ENCODE data around the gene ELOVL1. TPM values are rescaled to one million over a fixed set of nuclear protein-coding genes. Genes with fewer than 3 reads are reported as not detected.

The ELOVL1 gene
- 20.7 and 21.6 TPM in 2 replicates for total RNA-seq (2021)
- long read RNA-seq, transcript ELOVL1-201 (8 exons, 1,477 nt): major isoform, 11 of 23 reads
- long read RNA-seq, partial matches to known transcripts: 1 of 23 reads
- long read RNA-seq, other reads (novel, unspliced or antisense): 7 of 23 reads

GRCh38 chr1:43367904-43368645 is at the start of gene ELOVL1:
Gene ELOVL1, minus strand, starts transcription at chr1:43368011. Its CDS starts 2,402 bp downstream, at chr1:43365609.
- no peak within 1 kb of the TSS for H2BK12ac ChIP-seq (ENCODE audit: insufficient read length, low read depth, low read length)
- no peaks in the 10 kb centered on the region for H3K27me3 Mint-ChIP-seq (ENCODE audit: low read depth)
- no peak within 1 kb of the TSS for H3K4ac ChIP-seq (ENCODE audit: low read depth, low read length)
- peak within 1 kb of the TSS; percentile 44 to 96 (median 44) for H3K27ac Mint-ChIP-seq
- no peak within 1 kb of the TSS for H3K23ac ChIP-seq (ENCODE audit: insufficient read length, low read depth, low read length)
- H3T11ph ChIP-seq (ENCODE audit: low read length): no peak within 1 kb of the TSS
- H3K4me3 Mint-ChIP-seq: peak within 1 kb of the TSS; percentile 74 to 86
- H3K4me1 ChIP-seq (ENCODE audit: insufficient read depth, low read length): no peaks in the 10 kb centered on the region; the same call in 1 of the 2 replicates
- no peak within 1 kb of the TSS for H3K56ac ChIP-seq (ENCODE audit: insufficient read length, low read depth, low read length)
- no peak within 1 kb of the TSS for H2AK5ac ChIP-seq (ENCODE audit: insufficient read length, low read length)
- no peak within 1 kb of the TSS for H2BK5ac ChIP-seq (ENCODE audit: insufficient read length, low read length)
- no peak within 1 kb of the TSS for H4K8ac ChIP-seq (replicated peaks; ENCODE audit: insufficient read length, low read depth, low read length)
- H3K36me3 Mint-ChIP-seq (ENCODE audit: insufficient read depth in 1 of 3, low read depth in 3 of 3): peaks cover 15 to 22% (median 18%) of the 10 kb centered on the region in 3 experiments; a peak in 6 of 7 replicates
- H3K4me1 Mint-ChIP-seq: peaks cover 23 to 36% of the 10 kb centered on the region in 2 experiments
- peak within 1 kb of the TSS; percentile 78 for H3K4me2 ChIP-seq (ENCODE audit: insufficient read depth, insufficient read length, low read length)
- no peak within 1 kb of the TSS for H3K27ac ChIP-seq (ENCODE audit: insufficient read length, low read depth, low read length)
- no peaks in the 10 kb centered on the region for H3K27me3 ChIP-seq (ENCODE audit: insufficient read depth, low read length)
- no peak within 1 kb of the TSS for H2BK15ac ChIP-seq (ENCODE audit: low read depth, low read length)
- WGBS (ENCODE audit: extremely low coverage, insufficient read length, low lambda C conversion rate): no CpG with 5 or more reads among the region's 58 CpGs
- H2AFZ ChIP-seq (ENCODE audit: low read length): no peak within 1 kb of the TSS
- peak within 1 kb of the TSS; percentile 55 for H3K9ac ChIP-seq (ENCODE audit: extremely low read depth, insufficient read length, low read length)
- H3K79me2 ChIP-seq (ENCODE audit: insufficient read depth, low read length): no peaks in the 10 kb centered on the region; the same call in 1 of the 2 replicates
- H3K79me1 ChIP-seq (ENCODE audit: insufficient read depth, low read depth, low read length, poor library complexity, severe bottlenecking): no peaks in the 10 kb centered on the region
- DNase-seq: peak; percentile 93
- H3K9me3 ChIP-seq (ENCODE audit: control insufficient read depth, low read depth, low read length): no peaks in the 10 kb centered on the region
- H3K9me3 Mint-ChIP-seq: no peaks in the 10 kb centered on the region
- peak within 1 kb of the TSS; percentile 74 for H3K18ac ChIP-seq (ENCODE audit: insufficient read length, low read depth, low read length)
- H4K20me1 ChIP-seq (ENCODE audit: control insufficient read depth, insufficient read depth, insufficient read length): no peaks in the 10 kb centered on the region
- TF ChIP-seq, protein P1, sequence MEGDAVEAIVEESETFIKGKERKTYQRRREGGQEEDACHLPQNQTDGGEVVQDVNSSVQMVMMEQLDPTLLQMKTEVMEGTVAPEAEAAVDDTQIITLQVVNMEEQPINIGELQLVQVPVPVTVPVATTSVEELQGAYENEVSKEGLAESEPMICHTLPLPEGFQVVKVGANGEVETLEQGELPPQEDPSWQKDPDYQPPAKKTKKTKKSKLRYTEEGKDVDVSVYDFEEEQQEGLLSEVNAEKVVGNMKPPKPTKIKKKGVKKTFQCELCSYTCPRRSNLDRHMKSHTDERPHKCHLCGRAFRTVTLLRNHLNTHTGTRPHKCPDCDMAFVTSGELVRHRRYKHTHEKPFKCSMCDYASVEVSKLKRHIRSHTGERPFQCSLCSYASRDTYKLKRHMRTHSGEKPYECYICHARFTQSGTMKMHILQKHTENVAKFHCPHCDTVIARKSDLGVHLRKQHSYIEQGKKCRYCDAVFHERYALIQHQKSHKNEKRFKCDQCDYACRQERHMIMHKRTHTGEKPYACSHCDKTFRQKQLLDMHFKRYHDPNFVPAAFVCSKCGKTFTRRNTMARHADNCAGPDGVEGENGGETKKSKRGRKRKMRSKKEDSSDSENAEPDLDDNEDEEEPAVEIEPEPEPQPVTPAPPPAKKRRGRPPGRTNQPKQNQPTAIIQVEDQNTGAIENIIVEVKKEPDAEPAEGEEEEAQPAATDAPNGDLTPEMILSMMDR (conservative IDR thresholded peaks at IDR 0.05): peak; percentile 38; the same call in 2 of the 3 replicates
- H3K23me2 ChIP-seq (ENCODE audit: insufficient read length, low read depth, low read length, poor library complexity, severe bottlenecking): peaks cover 15% of the 10 kb centered on the region
- no peak within 1 kb of the TSS for H4K91ac ChIP-seq (ENCODE audit: insufficient read length, low read depth, low read length)
- peak within 1 kb of the TSS; percentile 53 for H3K14ac ChIP-seq (ENCODE audit: insufficient read depth, low read length)
- no peak within 1 kb of the TSS for H2BK120ac ChIP-seq (ENCODE audit: low read depth, low read length, poor library complexity, severe bottlenecking)
- H4K5ac ChIP-seq (ENCODE audit: insufficient read length, low read depth, low read length): no peak within 1 kb of the TSS
- H2BK20ac ChIP-seq (ENCODE audit: low read depth, low read length, poor library complexity, severe bottlenecking): no peak within 1 kb of the TSS
